Regular cardiac myocyte (primary cell): ENCODE measurements around the gene KLHL28. TPM values are rescaled to one million over a fixed set of nuclear protein-coding genes. Genes with fewer than 3 reads are reported as not detected.

Source experiments
- total RNA-seq: library from RNA; depleted of rRNA; stranded (reverse); fragments of >200 nt; gene quantifications from 2 replicates; pipeline ENCODE4 v1.2.3, GENCODE V29; 2014

The KLHL28 gene, protein sequence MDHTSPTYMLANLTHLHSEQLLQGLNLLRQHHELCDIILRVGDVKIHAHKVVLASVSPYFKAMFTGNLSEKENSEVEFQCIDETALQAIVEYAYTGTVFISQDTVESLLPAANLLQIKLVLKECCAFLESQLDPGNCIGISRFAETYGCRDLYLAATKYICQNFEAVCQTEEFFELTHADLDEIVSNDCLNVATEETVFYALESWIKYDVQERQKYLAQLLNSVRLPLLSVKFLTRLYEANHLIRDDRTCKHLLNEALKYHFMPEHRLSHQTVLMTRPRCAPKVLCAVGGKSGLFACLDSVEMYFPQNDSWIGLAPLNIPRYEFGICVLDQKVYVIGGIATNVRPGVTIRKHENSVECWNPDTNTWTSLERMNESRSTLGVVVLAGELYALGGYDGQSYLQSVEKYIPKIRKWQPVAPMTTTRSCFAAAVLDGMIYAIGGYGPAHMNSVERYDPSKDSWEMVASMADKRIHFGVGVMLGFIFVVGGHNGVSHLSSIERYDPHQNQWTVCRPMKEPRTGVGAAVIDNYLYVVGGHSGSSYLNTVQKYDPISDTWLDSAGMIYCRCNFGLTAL
- 7.3 and 13.8 TPM in 2 replicates for total RNA-seq

DNA sequence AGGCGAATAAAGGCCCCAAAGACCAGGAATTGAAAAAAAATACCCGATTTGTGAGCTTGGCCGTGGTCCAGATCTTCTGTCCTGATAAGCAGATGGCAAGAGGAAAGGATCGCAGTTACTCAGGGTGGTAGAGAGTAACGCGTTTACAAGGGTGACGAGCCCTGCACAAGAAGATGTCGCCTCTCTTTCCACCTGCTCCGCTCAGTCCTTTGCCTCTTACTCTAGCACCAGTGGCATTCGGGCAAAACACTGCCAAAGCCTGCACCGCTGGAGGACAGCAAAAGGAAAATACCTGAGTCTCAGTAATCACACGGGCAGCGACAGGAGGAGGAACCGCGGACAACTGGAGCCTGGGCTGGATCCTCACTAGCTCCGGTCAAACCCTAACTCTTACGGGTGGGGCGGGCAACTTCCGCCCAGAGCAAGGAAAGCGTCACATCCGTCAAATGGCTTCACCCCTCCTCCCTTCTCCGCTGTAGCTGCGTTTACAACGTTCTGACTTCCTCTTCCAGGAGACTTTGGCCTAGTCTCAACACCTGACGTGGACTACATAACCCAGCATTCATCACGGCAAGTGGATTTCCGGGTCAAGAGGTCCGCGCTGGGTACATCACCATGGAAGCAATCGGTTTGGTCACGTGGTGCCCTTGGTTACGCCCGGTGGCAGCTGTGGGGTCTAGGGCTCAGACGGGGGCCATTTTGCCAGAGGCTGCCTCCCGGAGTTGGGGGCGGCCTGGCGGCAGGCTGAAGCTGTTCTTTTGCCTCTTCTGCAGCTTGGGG, at the start of gene KLHL28, which contains the start of gene TOGARAM1:
KLHL28 (minus strand) TSS at position 394 of the 780 bp plus-strand sequence. CDS start 16,019 bp downstream, outside the sequence.
TOGARAM1 (plus strand) TSS at position 637 of the 780 bp plus-strand sequence. CDS start 232 bp downstream, outside the sequence.

Other genes starting within 250 kb of the KLHL28 start
- 13.0 and 20.6 TPM in 2 replicates for gene TOGARAM1, start 243 bp upstream of the KLHL28 start, total RNA-seq
- gene PRPF39, start 122.2 kb upstream of the KLHL28 start, total RNA-seq: 31.4 and 45.7 TPM in 2 replicates
- gene FKBP3, start 172.5 kb upstream of the KLHL28 start, total RNA-seq: 21.1 and 40.5 TPM in 2 replicates
- gene FANCM, start 174.0 kb upstream of the KLHL28 start, total RNA-seq: 7.6 and 12.5 TPM in 2 replicates